CD4-positive, alpha-beta memory T cell (primary cell): ENCODE results near the gene CACNA1S. TPM values are rescaled to one million over a fixed set of nuclear protein-coding genes. Genes with fewer than 3 reads are reported as not detected.

Experiments used
- CTCF ChIA-PET: fragments of 350-600 bp; sonication (Branson Sonifier 250); formaldehyde crosslinking; loops from one replicate; lab custom pipeline; 2021; ENCODE audit warnings: inconsistent platforms; ENCODE audit not compliant: partially characterized antibody; lab: Charles Lee
- POLR2A ChIA-PET: fragments of 350-600 bp; sonication (Branson Sonifier 250); formaldehyde crosslinking; loops from one replicate; lab custom pipeline; 2021; ENCODE audit not compliant: partially characterized antibody; lab: Charles Lee
- DNase-seq, 5 donors: peaks; one replicate each; pipeline versions ENCODE4 v3.0.0 to v3.0.0-alpha.2; 2020 to 2022; ENCODE audit warnings: mixed read lengths in 1 of 5
- H3K27ac ChIP-seq: one replicate; pipeline ENCODE4 v1.7.0; 2013; ENCODE audit warnings: low read depth, low read length
- H3K27me3 ChIP-seq: 2 replicates; pipeline ENCODE4 v1.7.0; 2013; ENCODE audit warnings: mild to moderate bottlenecking, low read length, moderate library complexity; ENCODE audit not compliant: insufficient read depth
- H3K36me3 ChIP-seq: 2 replicates; pipeline ENCODE4 v1.7.0; 2013; ENCODE audit warnings: mild to moderate bottlenecking, low read length, moderate library complexity; ENCODE audit not compliant: insufficient read depth
- H3K4me1 ChIP-seq: 2 replicates; pipeline ENCODE4 v1.7.0; 2013; ENCODE audit warnings: mild to moderate bottlenecking, low read length, moderate library complexity; ENCODE audit not compliant: insufficient read depth
- H3K4me3 ChIP-seq, 2 donors: one replicate each; pipeline ENCODE4 v1.7.0; 2013; ENCODE audit warnings: low read length in 2 of 2, mild to moderate bottlenecking in 1 of 2
- H3K9me3 ChIP-seq, 2 donors: one replicate each; pipeline ENCODE4 v1.7.0; 2013; ENCODE audit warnings: low read length in 2 of 2, control low read depth in 1 of 2; ENCODE audit not compliant: control insufficient read depth in 1 of 2
- H3K27ac Mint-ChIP-seq, 7 donors: one replicate each; pipeline ENCODE4 v1.8.0; 2020 to 2021; ENCODE audit warnings: mixed read lengths in 7 of 7, mild to moderate bottlenecking in 6 of 7, inconsistent platforms in 3 of 7, moderate library complexity in 3 of 7
- H3K27me3 Mint-ChIP-seq, 2 donors: one replicate each; pipeline ENCODE4 v1.8.0; 2020 to 2021; ENCODE audit warnings: mixed read lengths in 2 of 2
- H3K36me3 Mint-ChIP-seq, 2 donors: one replicate each; pipeline ENCODE4 v1.8.0; 2020 to 2021; ENCODE audit warnings: mixed read lengths in 2 of 2, inconsistent platforms in 1 of 2, mild to moderate bottlenecking in 1 of 2
- H3K4me1 Mint-ChIP-seq, 4 donors: one replicate each; pipeline ENCODE4 v1.8.0; 2020 to 2021; ENCODE audit warnings: mixed read lengths in 4 of 4, mild to moderate bottlenecking in 1 of 4
- H3K4me3 Mint-ChIP-seq, 8 donors: one replicate each; pipeline ENCODE4 v1.8.0; 2020 to 2021; ENCODE audit warnings: mixed read lengths in 8 of 8, mild to moderate bottlenecking in 7 of 8, moderate library complexity in 6 of 8, inconsistent platforms in 3 of 8
- H3K9me3 Mint-ChIP-seq, 8 donors: one replicate each; pipeline ENCODE4 v1.8.0; 2020 to 2021; ENCODE audit warnings: mixed read lengths in 8 of 8, mild to moderate bottlenecking in 5 of 8, inconsistent platforms in 3 of 8, moderate library complexity in 1 of 8
- intact Hi-C: fragments of 100-400 bp; cut with micrococcal nuclease; formaldehyde crosslinking; loops from one replicate; pipeline ENCODE4 v1.15.1; 2023
- polyA plus RNA-seq, 2 donors: library from polyadenylated mRNA; unstranded; fragments of 300-500 nt; fragmentation: Illumina TruSeq; gene quantifications; one replicate each; pipeline ENCODE4 v1.2.3, GENCODE V29; 2021
- total RNA-seq, 2 experiments: library from RNA; stranded (reverse); gene quantifications; one replicate each; pipeline ENCODE4 v1.2.3, GENCODE V29; 2021

CACNA1S gene
- total and polyA plus RNA-seq, 4 experiments from 2014 or later: not detected

DNA sequence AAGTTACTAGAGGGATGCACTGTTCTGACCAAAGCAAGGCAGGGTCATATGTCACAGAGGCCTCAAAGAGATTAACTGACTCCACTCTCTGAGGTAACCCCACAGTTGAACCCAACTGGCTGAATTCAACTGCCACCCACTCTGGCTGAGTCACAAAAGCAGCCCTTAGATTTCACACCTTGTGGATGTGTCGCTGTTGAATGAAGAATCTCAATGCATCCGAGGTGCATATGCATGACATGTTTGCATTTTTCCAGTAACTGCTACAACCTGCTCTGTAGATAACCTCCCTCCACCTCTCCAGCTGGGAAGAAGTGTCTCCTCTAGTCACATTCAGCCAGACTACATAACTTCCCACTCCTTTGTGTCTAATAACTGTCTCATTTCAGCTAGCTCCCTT, 60.8 kb downstream of the CACNA1S start:
- POLR2A ChIA-PET: no interaction called here
- no peaks in the 10 kb centered on the region for H3K4me1 ChIP-seq
- H3K9me3 Mint-ChIP-seq: no peaks in the 10 kb centered on the region
- H3K4me3 Mint-ChIP-seq: no peak overlapping the region
- H3K27me3 Mint-ChIP-seq: no peaks in the 10 kb centered on the region
- DNase-seq: no peak
- CTCF ChIA-PET: interaction anchor here (1.0 to 2.3 kb wide), 3 partner anchors 7 to 79 kb away, joined by 3 to 13 read pairs (median 3); no protein-coding TSS in a partner anchor
- peak overlapping the region in 1 of 7 donors; percentile 23 for H3K27ac Mint-ChIP-seq
- no peaks in the 10 kb centered on the region for H3K36me3 Mint-ChIP-seq
- H3K9me3 ChIP-seq: no peaks in the 10 kb centered on the region
- no peak overlapping the region for H3K27ac ChIP-seq
- intact Hi-C loops: no loop called here
- no peaks in the 10 kb centered on the region for H3K4me1 Mint-ChIP-seq
- H3K27me3 ChIP-seq: no peaks in the 10 kb centered on the region
- no peaks in the 10 kb centered on the region for H3K36me3 ChIP-seq
- no peak overlapping the region for H3K4me3 ChIP-seq

DNA sequence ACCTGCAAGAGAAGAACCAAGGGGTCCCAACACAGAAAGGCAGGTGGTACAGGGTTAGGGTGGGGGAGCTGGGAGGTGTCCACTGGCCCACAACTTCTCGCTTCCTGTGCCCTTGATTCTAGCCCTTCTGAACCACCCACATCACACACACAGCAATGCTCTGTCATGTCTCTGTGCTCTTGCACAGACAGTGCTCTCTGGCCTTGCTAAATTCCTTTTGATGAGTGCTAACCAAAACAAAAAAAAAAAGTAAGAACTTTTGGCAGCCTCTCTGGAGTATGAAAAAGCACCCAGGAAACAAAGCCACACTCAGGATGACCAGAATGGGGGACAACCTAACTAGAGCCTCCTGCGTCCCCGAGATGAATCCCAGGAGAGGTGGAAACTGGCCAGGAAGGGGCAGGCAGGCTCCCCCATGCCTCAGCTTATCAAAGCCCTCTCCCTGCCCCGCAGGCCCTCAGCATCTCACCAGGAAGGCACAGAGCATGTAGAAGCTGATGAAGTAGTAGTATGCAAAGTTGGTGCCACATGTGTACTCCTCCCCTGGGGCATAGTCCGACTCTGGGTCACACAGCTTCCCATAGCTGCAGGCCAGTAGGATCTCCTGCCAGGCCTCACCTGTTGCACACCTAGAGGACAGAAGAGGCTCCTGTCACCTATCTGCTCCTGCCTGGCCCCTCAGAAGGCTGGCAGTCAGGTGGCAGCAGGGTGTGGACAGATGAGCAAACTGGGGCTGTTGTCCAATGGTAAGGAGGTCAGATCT, 61.5 kb downstream of the CACNA1S start:
- no peak for DNase-seq
- Histone ChIP-seq H3K36me3 (no peaks in the 10 kb centered on the region), H3K27ac (no peak overlapping the region), H3K27me3 (no peaks in the 10 kb centered on the region), H3K4me3 (no peak overlapping the region), H3K4me1 (no peaks in the 10 kb centered on the region), H3K9me3 (no peaks in the 10 kb centered on the region)
- Mint-ChIP-seq H3K4me3 (no peak overlapping the region), H3K9me3 (no peaks in the 10 kb centered on the region), H3K4me1 (no peaks in the 10 kb centered on the region), H3K27me3 (no peaks in the 10 kb centered on the region), H3K27ac (no peak overlapping the region), H3K36me3 (no peaks in the 10 kb centered on the region)
- POLR2A ChIA-PET: no interaction called here
- intact Hi-C loops: no loop called here
- CTCF ChIA-PET: interaction anchor here (1.0 to 17.2 kb wide), 4 partner anchors 29 to 78 kb away, joined by 3 to 488 read pairs (median 8); no protein-coding TSS in a partner anchor

DNA sequence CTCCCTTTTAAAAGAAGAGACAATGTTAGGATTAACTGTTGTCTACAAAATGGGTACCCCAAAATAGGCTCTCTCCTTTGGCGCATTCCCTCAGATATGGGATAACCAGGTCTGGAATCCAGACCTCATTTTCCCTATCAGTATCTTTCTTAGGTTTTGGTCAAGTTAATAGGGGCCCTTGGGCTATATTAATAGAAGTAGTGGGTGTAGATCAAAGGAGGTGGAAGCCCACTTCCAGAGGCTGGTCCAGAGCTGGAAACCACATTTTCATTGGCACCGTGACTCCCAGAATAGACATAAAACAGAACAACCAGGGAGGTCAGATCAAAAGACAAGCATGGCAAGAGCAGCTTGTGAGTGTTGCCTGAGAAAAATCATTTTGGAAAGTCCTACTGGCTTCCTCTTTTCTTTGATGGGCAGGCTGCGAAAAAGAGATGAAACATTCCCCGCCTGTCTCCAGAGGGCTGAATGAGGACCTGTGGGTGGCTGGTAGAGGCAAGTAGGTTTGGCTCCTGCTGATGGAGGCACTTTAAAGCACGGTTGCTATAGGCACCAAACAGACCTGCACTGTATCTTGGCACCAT, 62.9 kb downstream of the CACNA1S start:
- Histone ChIP-seq H3K4me3 (no peak overlapping the region), H3K9me3 (no peaks in the 10 kb centered on the region), H3K27me3 (no peaks in the 10 kb centered on the region), H3K4me1 (no peaks in the 10 kb centered on the region), H3K36me3 (no peaks in the 10 kb centered on the region), H3K27ac (no peak overlapping the region)
- Mint-ChIP-seq H3K4me1 (no peaks in the 10 kb centered on the region), H3K4me3 (no peak overlapping the region), H3K27ac (no peak overlapping the region), H3K36me3 (no peaks in the 10 kb centered on the region), H3K9me3 (no peaks in the 10 kb centered on the region), H3K27me3 (peaks cover 0 to 3% of the 10 kb centered on the region in 2 donors)
- ChIA-PET CTCF (interaction anchor here (0.8 to 17.2 kb wide), 5 partner anchors 10 to 164 kb away, joined by 3 to 488 read pairs (median 4); no protein-coding TSS in a partner anchor), POLR2A (no interaction called here)
- intact Hi-C loops: no loop called here
- DNase-seq: no peak

DNA sequence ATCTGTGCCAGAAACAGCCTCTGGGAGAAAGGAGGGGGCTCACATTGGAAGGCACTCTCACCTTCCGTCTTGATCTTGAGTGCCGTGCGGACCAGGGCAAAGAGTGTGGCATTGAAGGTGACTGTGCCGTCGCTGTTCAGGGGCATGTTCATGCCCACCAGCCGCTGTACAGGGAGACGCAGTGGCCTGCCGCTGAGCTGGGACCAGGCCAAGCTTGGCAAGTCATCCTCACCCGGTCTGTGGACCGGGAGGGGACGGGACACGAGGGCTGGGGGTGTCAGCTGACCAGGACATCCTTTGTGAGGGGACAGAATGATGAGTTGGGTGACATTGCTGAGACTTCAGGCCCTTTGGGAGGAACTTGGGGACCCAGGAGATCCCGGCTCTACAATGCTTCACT, 63.7 kb downstream of the CACNA1S start:
- intact Hi-C loops: no loop called here
- Mint-ChIP-seq H3K36me3 (no peaks in the 10 kb centered on the region), H3K9me3 (no peaks in the 10 kb centered on the region), H3K4me3 (no peak overlapping the region), H3K27me3 (peaks cover 0 to 3% of the 10 kb centered on the region in 2 donors), H3K4me1 (no peaks in the 10 kb centered on the region), H3K27ac (peak overlapping the region in 1 of 7 donors; percentile 30)
- POLR2A ChIA-PET: no interaction called here
- CTCF ChIA-PET: interaction anchor here (0.8 to 17.2 kb wide), 4 partner anchors 9 to 164 kb away, joined by 3 to 488 read pairs (median 4); no protein-coding TSS in a partner anchor
- H3K27me3 ChIP-seq: no peaks in the 10 kb centered on the region
- H3K27ac ChIP-seq: no peak overlapping the region
- H3K4me1 ChIP-seq: no peaks in the 10 kb centered on the region
- H3K9me3 ChIP-seq: no peaks in the 10 kb centered on the region
- no peak overlapping the region for H3K4me3 ChIP-seq
- no peaks in the 10 kb centered on the region for H3K36me3 ChIP-seq
- DNase-seq: no peak

DNA sequence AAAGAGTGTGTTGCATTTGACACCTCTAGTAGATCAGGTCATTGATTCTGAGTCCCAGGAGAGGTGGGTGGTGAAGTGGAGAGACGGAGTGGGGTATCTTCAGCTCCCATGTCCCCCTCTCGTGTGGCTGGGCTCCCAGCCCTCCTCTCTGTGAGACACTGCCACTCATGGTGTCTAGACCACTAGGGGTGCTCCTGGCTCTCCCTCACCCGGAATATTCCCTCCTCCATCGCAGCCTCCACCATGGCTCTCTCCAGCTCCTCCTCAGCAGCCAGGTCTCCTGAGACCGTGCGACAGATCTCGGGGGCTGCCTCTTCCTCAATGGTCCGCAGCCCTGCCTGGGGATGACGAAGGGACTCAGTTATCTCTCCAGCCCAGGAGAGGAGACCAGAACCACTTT, 68.1 kb downstream of the CACNA1S start:
- H3K27ac Mint-ChIP-seq: no peak overlapping the region
- H3K9me3 Mint-ChIP-seq: no peaks in the 10 kb centered on the region
- DNase-seq: no peak
- H3K27me3 Mint-ChIP-seq: peaks cover 0 to 3% of the 10 kb centered on the region in 2 donors
- no peaks in the 10 kb centered on the region for H3K9me3 ChIP-seq
- no peak overlapping the region for H3K4me3 Mint-ChIP-seq
- no peak overlapping the region for H3K27ac ChIP-seq
- no peaks in the 10 kb centered on the region for H3K36me3 ChIP-seq
- intact Hi-C loops: no loop called here
- CTCF ChIA-PET: interaction anchor here (0.7 to 17.2 kb wide), 7 partner anchors 8 to 422 kb away, joined by 3 to 488 read pairs (median 4); partner anchors contain the start of gene KIF21B
- no peaks in the 10 kb centered on the region for H3K4me1 ChIP-seq
- peaks cover 0 to 3% (median 3%) of the 10 kb centered on the region in 4 donors for H3K4me1 Mint-ChIP-seq
- H3K27me3 ChIP-seq: no peaks in the 10 kb centered on the region
- H3K4me3 ChIP-seq: no peak overlapping the region
- H3K36me3 Mint-ChIP-seq: no peaks in the 10 kb centered on the region
- POLR2A ChIA-PET: no interaction called here

DNA sequence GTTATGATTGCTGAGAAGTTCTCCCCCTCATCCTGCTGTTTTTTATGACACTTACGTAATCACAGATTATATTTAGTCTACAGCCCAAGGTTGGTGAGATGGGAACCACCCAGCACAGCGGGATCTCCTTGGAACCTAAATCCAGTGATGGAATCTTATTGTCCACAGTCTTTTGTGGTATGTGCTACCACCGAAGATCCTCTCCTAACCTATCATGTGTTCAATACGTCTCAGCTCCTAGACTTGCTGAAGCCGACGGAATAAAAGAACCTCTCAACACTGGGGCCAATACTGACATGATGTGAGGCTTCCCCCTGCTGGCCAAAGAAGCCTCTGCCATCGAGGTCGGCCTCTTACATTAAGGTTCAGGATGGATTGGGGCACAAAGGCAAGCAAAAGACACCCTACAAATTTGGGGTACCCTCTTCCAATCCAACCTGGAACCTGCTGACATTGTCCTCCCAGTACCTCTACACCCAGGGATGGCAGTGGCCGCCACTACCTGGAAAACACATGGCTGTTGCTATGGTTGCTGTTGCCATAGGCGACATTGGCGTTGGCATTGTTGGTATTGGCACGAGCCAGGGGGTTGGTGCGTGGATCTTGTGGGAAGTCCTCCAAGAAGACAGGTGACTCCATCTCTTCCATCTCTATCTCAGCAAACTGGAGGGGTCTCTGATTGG, 69.3 kb downstream of the CACNA1S start:
- intact Hi-C loops: loop anchor here (1.0 to 2.0 kb wide), 7 partner anchors 20 to 484 kb away; partner anchors contain the start of gene KIF21B
- Histone ChIP-seq H3K36me3 (no peaks in the 10 kb centered on the region), H3K27me3 (no peaks in the 10 kb centered on the region), H3K4me1 (no peaks in the 10 kb centered on the region), H3K4me3 (no peak overlapping the region), H3K9me3 (no peaks in the 10 kb centered on the region), H3K27ac (no peak overlapping the region)
- H3K4me3 Mint-ChIP-seq: no peak overlapping the region
- ChIA-PET POLR2A (interaction anchor here (0.9 to 1.0 kb wide), 2 partner anchors 21 to 71 kb away, joined by 3 read pairs; no protein-coding TSS in a partner anchor), CTCF (interaction anchor here (0.6 to 17.2 kb wide), 17 partner anchors 13 to 421 kb away, joined by 3 to 488 read pairs (median 4); partner anchors contain the start of gene KIF21B)
- peaks cover 0 to 3% (median 3%) of the 10 kb centered on the region in 4 donors for H3K4me1 Mint-ChIP-seq
- no peaks in the 10 kb centered on the region for H3K36me3 Mint-ChIP-seq
- DNase-seq: peak; percentile 67 to 74 (median 72)
- peak overlapping the region in 2 of 7 donors; percentile 37 to 77 for H3K27ac Mint-ChIP-seq
- no peaks in the 10 kb centered on the region for H3K9me3 Mint-ChIP-seq
- H3K27me3 Mint-ChIP-seq: peaks cover 0 to 3% of the 10 kb centered on the region in 2 donors
